ENCODE measurements around the gene ACP5.

ACP5 gene

DNA sequence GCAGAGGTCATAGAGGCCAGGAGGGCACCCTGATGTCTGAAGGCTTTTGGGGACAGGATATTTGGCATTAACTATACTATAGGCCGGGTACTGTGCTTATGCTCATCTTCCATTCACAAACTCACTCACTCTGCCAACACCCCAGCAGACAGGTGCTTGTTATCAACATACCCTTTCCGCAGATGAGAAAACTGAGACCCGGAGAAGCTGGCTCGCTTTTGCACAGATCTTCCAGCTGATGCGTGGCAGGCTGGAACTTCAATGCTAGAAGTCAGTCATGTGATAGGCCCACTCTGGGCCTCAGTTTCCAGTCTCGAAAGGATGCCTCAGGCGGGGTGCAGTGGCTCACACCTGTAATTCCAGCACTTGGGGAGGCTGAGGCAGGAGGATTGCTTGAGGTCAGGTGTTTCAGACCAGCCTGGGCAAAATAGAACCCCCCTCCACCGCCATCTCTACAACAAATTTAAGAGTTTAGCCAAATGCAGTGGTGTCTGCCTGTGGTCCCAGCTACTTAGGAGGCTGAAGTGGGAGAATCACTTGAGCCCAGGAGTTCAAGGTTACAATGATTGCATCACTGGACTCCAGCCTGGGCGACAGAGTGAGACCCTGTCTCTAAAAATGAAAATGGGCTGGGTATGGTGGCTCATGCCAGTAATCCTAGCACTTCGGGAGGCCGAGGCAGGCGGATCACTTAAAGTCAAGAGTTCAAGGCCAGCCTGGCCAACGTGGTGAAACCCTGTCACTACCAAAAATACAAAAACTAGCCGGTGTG is 29.3 kb downstream of the ACP5 start:
- H3K27ac ChIP-seq (ENCODE audit: low read depth, low read length): no peak overlapping the region
- H3K27me3 ChIP-seq (ENCODE audit: insufficient read depth, low read length): no peaks in the 10 kb centered on the region

DNA sequence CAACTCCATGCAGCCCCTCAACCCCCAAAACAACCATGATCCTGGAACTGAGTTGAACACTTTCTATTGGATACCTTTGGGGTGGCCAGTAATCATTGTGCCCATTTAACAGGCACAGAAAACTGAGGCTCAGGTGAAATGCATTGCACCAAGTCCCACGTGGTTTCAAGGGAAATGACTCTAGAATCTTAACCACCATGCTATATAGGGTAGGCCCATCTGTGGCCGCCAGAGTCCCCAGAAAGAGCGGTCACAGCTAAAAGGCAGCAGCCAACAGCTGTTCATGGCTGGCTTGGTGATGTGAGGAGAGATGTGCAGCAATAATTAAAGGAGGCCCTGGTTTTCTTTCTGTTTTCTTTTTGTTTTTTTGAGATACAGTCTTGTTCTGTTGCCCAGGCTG is 36.2 kb downstream of the ACP5 start:
- Histone ChIP-seq H3K4me1 (ENCODE audit: control insufficient read depth, insufficient read depth, low read length, unreplicated experiment) (peaks cover 2% of the 10 kb centered on the region), H2AFZ (ENCODE audit: low read length, unreplicated experiment) (no peak overlapping the region), H3K36me3 (ENCODE audit: insufficient read depth, low read length) (no peaks in the 10 kb centered on the region), H3K27ac (ENCODE audit: low read depth, low read length) (no peak overlapping the region), H3K79me2 (ENCODE audit: control insufficient read depth, insufficient read depth, low read length, unreplicated experiment) (no peaks in the 10 kb centered on the region), H3K27me3 (ENCODE audit: insufficient read depth, low read length) (peaks cover 8% of the 10 kb centered on the region; the same call in 1 of the 2 replicates), H3K4me3 (ENCODE audit: low read depth, low read length) (no peak overlapping the region)

More for the DNA sequence above, 29.3 kb downstream of the ACP5 start:
- Histone ChIP-seq H3K36me3 (ENCODE audit: insufficient read depth, low read length) (no peaks in the 10 kb centered on the region), H3K79me2 (ENCODE audit: control insufficient read depth, insufficient read depth, low read length, unreplicated experiment) (no peaks in the 10 kb centered on the region), H2AFZ (ENCODE audit: low read length, unreplicated experiment) (no peak overlapping the region), H3K4me1 (ENCODE audit: control insufficient read depth, insufficient read depth, low read length, unreplicated experiment) (no peaks in the 10 kb centered on the region), H3K4me3 (ENCODE audit: low read depth, low read length) (no peak overlapping the region)

DNA sequence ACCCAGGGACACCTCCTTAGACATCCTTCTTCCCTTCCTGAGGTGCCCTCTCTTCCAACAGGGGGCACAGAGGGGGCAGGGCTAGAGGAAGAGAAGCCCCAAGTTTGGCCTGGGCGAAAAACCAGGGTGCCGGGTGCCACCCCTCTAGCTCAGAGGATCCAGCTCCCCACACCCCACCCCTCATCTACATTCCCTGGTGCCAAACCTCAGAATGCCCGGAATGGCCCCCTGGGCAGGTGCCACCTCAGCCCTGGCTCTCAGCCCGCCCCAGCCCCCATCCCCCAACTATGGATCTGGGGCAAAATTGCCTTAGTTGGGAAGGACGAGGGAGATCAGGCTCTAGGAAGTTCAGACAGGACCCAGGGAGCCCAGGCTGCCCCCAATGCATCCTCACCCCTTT is 36.8 kb downstream of the ACP5 start:
- H3K4me3 ChIP-seq (ENCODE audit: low read depth, low read length): no peak overlapping the region
- no peak overlapping the region for H3K27ac ChIP-seq (ENCODE audit: low read depth, low read length)
- H3K4me1 ChIP-seq (ENCODE audit: control insufficient read depth, insufficient read depth, low read length, unreplicated experiment): peaks cover 5% of the 10 kb centered on the region
- H3K79me2 ChIP-seq (ENCODE audit: control insufficient read depth, insufficient read depth, low read length, unreplicated experiment): no peaks in the 10 kb centered on the region
- peaks cover 8% of the 10 kb centered on the region; the same call in 1 of the 2 replicates for H3K27me3 ChIP-seq (ENCODE audit: insufficient read depth, low read length)
- H3K36me3 ChIP-seq (ENCODE audit: insufficient read depth, low read length): no peaks in the 10 kb centered on the region
- no peak overlapping the region for H2AFZ ChIP-seq (ENCODE audit: low read length, unreplicated experiment)

DNA sequence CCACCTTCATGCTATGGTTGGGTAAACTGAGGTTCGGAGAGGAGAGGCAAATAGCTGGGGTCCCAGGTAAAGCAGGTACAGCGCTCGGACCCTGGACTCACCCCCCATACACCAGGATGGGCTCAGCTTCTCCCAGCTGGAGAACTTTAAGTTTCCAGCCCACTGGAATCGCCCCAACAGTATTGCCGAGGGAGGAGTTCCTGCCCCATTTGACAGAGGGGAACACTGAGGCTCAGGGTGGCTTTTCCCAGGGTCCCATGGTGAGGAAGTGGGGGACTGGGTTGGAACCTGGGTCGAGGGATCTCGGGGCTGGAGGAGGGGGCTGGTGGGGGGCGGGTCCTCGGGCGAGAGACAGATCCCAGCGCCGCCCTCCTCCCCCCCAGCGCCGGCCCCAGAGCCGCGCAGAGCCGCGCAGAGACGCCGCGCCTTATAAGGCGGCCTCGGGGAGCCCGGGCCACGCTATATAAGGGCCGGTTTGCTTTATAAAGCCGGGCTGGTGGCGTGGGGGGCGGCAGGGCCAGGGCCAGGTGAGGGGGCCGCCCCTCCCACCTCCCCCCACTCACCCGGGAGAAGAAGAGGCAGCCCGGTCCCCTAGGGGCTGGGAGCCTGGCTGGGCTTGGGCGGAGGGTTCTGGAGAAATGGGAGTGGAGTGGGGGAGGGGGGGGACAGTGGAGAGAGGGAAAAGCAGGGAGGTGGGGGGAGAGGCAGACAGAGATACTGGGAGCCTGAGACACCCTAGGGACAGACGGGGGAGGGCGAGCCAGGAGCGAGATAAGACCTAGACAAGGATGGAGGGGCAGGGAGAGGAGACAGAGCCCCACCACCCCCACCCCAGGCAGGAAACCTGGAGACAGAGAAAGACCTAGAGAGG is 37.7 kb downstream of the ACP5 start:
- H3K36me3 ChIP-seq (ENCODE audit: insufficient read depth, low read length): no peaks in the 10 kb centered on the region
- H3K4me3 ChIP-seq (ENCODE audit: low read depth, low read length): no peak overlapping the region
- no peaks in the 10 kb centered on the region for H3K79me2 ChIP-seq (ENCODE audit: control insufficient read depth, insufficient read depth, low read length, unreplicated experiment)
- H2AFZ ChIP-seq (ENCODE audit: low read length, unreplicated experiment): no peak overlapping the region
- peaks cover 8% of the 10 kb centered on the region; the same call in 1 of the 2 replicates for H3K27me3 ChIP-seq (ENCODE audit: insufficient read depth, low read length)
- no peak overlapping the region for H3K27ac ChIP-seq (ENCODE audit: low read depth, low read length)
- H3K4me1 ChIP-seq (ENCODE audit: control insufficient read depth, insufficient read depth, low read length, unreplicated experiment): peaks cover 8% of the 10 kb centered on the region

DNA sequence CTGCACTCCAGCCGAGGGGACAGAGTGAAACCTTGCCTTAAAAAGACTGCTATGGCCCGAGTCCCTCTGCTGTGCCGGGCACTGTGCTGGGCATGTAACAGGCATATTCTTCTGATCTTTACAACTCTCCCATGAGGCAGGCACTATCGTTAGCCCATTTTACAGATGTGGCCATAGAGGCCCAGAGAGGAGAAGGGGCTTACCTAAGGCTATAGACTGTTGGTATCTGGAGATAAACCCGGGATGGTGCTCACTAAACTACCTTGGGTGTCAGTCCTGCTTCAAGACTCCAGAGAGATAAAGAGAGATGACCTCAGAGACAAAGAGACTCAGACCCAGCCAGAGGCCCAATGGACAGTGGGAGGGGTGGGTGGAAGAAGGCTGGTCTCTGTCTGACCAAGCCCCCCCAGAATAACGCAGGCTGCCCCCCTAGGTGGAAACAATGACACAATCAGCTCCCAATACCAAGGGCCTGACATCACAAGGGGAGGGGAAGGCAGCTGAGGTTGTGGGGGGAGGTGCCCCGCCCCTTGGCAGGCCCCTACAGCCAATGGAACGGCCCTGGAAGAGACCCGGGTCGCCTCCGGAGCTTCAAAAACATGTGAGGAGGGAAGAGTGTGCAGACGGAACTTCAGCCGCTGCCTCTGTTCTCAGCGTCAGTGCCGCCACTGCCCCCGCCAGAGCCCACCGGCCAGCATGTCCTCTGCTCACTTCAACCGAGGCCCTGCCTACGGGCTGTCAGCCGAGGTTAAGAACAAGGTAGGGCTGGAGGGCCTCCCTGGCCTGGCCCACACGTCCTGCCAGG is 39.0 kb downstream of the ACP5 start, which contains the start of gene CNN1:
CNN1 (plus strand) TSS at position 620 of the 805 bp plus-strand sequence; CDS start at position 697, 77 bp downstream.
- Histone ChIP-seq H3K79me2 (ENCODE audit: control insufficient read depth, insufficient read depth, low read length, unreplicated experiment) (no peaks in the 10 kb centered on the region), H3K27me3 (ENCODE audit: insufficient read depth, low read length) (peaks cover 8% of the 10 kb centered on the region; the same call in 1 of the 2 replicates), H3K36me3 (ENCODE audit: insufficient read depth, low read length) (no peaks in the 10 kb centered on the region), H3K4me3 (ENCODE audit: low read depth, low read length) (no peak within 1 kb of the TSS), H3K27ac (ENCODE audit: low read depth, low read length) (no peak within 1 kb of the TSS), H3K4me1 (ENCODE audit: control insufficient read depth, insufficient read depth, low read length, unreplicated experiment) (peaks cover 8% of the 10 kb centered on the region), H2AFZ (ENCODE audit: low read length, unreplicated experiment) (no peak within 1 kb of the TSS)

DNA sequence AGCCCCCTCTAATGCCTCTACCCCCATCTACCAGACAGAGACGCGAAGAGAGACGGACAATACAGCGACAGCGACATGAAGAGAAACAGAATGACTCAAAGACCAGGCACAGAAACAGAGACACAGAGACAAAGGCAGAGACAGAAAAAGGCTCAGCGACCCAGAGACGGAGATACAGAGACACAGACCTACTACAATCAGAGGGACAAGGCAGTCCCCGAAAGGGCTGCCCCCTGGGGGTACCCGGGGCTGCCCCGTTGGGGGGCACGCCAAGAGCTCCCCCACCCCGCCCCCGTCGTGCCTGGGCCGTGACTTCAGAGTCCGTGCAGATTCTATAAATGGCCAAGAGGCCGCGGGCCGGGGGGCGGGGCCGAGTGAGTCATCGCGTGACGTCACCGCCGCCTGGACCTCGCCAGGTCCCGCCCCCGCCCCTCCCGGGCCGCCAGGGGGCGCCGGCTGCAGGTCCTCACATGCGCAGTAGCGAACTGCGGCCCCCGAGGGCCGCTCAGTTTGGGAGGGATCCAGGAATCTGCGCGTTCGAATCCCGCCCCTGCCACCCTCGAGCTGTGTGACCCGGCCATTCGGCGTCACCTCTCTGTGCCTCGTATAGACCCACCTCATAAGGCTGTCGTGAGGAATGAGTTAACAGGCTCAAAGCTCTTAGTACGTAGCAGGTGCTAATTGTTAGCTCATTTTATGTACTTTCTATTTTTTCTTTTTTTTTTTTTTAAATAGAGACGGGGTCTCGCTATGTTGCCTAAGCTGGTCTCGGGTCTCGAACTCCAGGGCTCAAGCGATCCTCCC is 41.5 kb downstream of the ACP5 start:
- peak overlapping the region; percentile 7 for H2AFZ ChIP-seq (ENCODE audit: low read length, unreplicated experiment)
- H3K36me3 ChIP-seq (ENCODE audit: insufficient read depth, low read length): no peaks in the 10 kb centered on the region
- peaks cover 8% of the 10 kb centered on the region; the same call in 1 of the 2 replicates for H3K27me3 ChIP-seq (ENCODE audit: insufficient read depth, low read length)
- H3K4me1 ChIP-seq (ENCODE audit: control insufficient read depth, insufficient read depth, low read length, unreplicated experiment): peaks cover 17% of the 10 kb centered on the region
- H3K4me3 ChIP-seq (ENCODE audit: low read depth, low read length): peak overlapping the region; percentile 61
- H3K27ac ChIP-seq (ENCODE audit: low read depth, low read length): 0 out of 2 replicates have a peak overlapping the region, but pooled peaks have one; percentile 3
- H3K79me2 ChIP-seq (ENCODE audit: control insufficient read depth, insufficient read depth, low read length, unreplicated experiment): no peaks in the 10 kb centered on the region

DNA sequence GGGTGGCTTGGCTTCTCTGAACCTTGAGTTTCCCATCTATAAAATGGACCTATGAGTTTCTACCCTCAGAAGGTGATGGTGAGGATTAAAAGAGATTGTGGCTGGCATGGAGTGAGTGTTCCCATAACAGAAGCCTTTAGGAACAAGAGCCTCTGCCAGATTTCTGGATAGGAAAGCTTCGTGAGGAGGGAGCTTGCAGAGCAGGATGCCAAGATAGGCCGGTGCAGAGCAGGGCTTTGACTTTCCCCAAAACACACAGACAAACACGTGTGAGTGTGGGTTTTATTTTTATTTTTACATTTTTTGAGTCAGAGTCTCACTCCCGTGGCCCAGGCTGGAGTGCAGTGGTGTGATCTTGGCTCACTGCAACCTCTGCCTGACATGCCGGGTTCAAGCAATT is 42.5 kb downstream of the ACP5 start:
- Histone ChIP-seq H3K36me3 (ENCODE audit: insufficient read depth, low read length) (no peaks in the 10 kb centered on the region), H3K4me1 (ENCODE audit: control insufficient read depth, insufficient read depth, low read length, unreplicated experiment) (peaks cover 17% of the 10 kb centered on the region), H2AFZ (ENCODE audit: low read length, unreplicated experiment) (no peak overlapping the region), H3K4me3 (ENCODE audit: low read depth, low read length) (no peak overlapping the region), H3K27me3 (ENCODE audit: insufficient read depth, low read length) (peaks cover 8% of the 10 kb centered on the region; the same call in 1 of the 2 replicates), H3K27ac (ENCODE audit: low read depth, low read length) (no peak overlapping the region), H3K79me2 (ENCODE audit: control insufficient read depth, insufficient read depth, low read length, unreplicated experiment) (no peaks in the 10 kb centered on the region)

DNA sequence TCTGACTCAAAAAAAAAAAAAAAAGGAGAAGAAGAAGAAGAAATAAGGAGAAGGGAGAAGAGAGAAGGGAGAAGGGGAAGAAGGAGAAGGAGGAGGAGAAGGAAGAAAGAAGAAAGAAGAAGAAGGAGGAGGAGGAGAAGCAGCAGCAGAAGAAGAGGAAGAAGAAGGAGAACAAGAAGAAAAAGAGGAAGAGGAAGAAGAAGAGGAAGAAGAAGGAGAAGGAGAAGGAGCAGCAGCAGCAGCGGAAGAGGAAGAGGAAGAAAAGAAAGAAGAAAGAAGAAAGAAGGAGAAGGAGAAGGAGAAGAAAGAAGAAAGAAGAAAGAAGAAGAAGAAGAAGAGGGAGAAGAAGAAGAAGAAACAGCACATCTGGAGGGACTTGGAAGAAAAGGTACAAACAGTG is 42.9 kb downstream of the ACP5 start:
- H3K27me3 ChIP-seq (ENCODE audit: insufficient read depth, low read length): peaks cover 8% of the 10 kb centered on the region; the same call in 1 of the 2 replicates
- H3K4me1 ChIP-seq (ENCODE audit: control insufficient read depth, insufficient read depth, low read length, unreplicated experiment): peaks cover 17% of the 10 kb centered on the region
- no peaks in the 10 kb centered on the region for H3K79me2 ChIP-seq (ENCODE audit: control insufficient read depth, insufficient read depth, low read length, unreplicated experiment)
- no peak overlapping the region for H3K27ac ChIP-seq (ENCODE audit: low read depth, low read length)
- no peaks in the 10 kb centered on the region for H3K36me3 ChIP-seq (ENCODE audit: insufficient read depth, low read length)
- H2AFZ ChIP-seq (ENCODE audit: low read length, unreplicated experiment): no peak overlapping the region
- H3K4me3 ChIP-seq (ENCODE audit: low read depth, low read length): no peak overlapping the region

DNA sequence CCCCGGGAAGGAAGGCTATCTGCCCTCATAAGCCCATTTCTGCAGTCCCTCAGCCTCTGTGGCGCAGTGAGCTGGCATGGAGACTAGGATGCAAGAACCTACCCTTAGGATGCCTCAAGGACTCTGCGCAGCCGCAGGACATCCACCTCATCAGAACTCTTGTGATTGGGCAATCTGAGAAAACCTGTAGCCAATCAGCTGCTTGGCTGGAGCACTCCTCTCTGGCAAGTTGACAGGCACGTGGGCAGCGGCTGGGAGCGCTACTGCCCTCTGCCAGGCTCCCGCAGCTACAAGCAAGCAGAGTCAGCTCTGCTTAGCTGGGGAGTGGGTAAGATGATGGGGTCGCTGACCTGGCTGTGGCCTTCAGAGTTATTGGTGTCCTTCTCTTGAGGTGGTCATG is 47.0 kb downstream of the ACP5 start:
- no peaks in the 10 kb centered on the region for H3K27me3 ChIP-seq (ENCODE audit: insufficient read depth, low read length)
- H3K27ac ChIP-seq (ENCODE audit: low read depth, low read length): no peak overlapping the region
- no peak overlapping the region for H2AFZ ChIP-seq (ENCODE audit: low read length, unreplicated experiment)
- no peaks in the 10 kb centered on the region for H3K36me3 ChIP-seq (ENCODE audit: insufficient read depth, low read length)
- H3K4me3 ChIP-seq (ENCODE audit: low read depth, low read length): no peak overlapping the region
- H3K79me2 ChIP-seq (ENCODE audit: control insufficient read depth, insufficient read depth, low read length, unreplicated experiment): no peaks in the 10 kb centered on the region
- H3K4me1 ChIP-seq (ENCODE audit: control insufficient read depth, insufficient read depth, low read length, unreplicated experiment): peaks cover 15% of the 10 kb centered on the region
